ENCODE data around the gene FANCB.
A peak's percentile ranks its signal among the peaks of the same experiment; 100 is the strongest.

Gene FANCB

DNA sequence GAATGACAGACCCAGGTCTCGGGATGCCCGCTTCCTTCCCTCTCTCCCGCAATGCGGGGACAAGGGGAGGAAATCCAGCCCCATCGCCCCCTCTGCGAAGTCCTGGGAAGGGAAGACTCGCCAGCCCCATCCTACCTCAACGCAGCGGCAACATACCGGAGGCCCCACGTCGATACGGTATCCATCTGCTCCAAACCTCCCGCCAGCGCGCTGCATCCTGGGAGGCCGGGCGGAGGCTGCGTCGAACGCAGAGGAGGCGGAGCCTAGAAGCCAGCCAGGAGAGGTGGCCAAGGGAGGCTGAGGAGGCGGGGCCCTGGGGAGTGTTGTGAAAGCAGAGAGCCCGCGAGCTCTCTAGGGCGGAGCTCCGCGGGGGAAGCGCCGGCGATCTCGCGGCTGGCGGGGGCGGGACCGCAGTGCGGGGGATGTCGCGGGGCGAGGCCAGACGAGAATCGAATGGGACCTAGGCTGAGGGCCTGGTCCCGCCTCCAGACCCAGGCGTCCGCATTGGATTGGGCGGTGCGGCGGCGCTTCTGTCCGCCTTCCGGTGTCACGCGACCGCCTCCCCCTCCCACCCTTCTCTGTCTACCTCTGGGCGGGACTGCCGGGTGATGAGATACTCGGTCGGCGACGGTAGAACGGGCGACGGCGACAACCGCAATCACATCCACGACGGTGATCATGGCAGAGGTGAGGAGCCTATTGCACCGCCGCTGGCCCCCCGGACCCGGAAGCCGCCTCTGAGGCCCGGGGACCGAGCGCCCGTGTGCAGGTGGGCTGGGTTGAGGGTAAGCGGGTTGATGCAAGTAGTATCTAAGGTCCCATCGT lies at the start of gene FANCB, which contains the start of gene MOSPD2:
TSS of gene FANCB (minus strand) at position 219 of the 825 bp plus-strand sequence. CDS start 7,559 bp downstream, outside the sequence.
TSS of gene MOSPD2 (plus strand) at position 571 of the 825 bp plus-strand sequence. CDS start at position 679, 108 bp downstream.
- peak; percentile 95 for DNase-seq (ENCODE audit: low spot score)

DNA sequence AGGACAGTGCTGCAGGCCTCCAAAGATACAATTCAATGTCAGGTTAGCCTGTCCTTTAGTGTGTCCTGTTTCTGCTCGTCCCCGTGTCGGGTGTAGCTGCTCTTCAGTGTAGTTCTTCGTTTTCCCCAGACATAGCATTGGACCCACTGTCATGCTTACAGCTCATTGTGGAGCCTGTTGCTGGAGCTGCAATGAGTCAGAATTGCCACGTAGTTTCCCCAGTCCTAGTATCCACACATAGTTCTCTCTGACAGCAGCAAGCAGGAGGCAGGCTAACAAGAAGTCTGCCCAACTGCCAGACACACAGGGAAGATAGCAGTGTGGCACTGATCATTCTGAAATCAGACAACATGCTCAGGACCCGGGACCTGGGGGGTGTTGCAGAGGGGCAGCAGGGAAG lies 49.6 kb upstream of the FANCB start:
- DNase-seq (ENCODE audit: low spot score): peak; percentile 27

DNA sequence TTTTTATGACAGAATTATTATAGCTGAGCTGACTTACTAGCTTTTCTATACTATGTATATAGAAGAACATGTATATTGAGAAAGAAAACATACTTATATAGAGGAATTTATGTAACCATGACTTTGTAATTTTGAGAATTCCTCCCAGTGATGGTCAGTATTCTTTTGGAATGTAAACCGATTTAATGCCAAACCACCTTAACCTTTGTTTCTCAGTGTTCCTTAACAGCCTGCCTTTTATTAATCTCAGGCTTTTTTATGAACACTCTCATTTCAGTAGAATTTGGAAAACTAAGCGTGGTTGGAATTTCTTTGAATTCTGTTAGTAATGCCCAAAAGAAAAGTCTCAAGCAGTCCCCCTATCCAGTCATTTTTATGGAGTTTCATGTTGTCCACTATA lies 47.3 kb upstream of the FANCB start:
- no peak for DNase-seq (ENCODE audit: low spot score)

DNA sequence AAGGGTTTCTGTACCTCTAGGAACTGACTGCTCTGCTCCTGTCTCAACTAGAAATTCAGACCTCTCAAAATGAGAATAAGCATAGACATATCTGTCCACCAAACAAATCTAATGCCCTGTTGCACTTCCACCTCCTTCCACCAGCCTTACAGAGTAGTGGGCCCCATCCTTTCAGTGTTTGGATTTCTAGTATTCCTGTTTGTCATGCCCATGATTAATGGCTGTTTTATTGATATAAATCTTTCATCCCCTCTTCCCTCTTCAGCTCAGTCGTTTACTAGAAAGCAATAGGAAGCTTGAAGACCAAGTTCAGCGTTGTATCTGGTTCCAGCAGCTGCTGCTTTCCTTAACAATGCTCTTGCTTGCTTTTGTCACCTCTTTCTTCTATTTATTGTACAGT lies 46.5 kb upstream of the FANCB start:
- DNase-seq (ENCODE audit: low spot score): no peak

DNA sequence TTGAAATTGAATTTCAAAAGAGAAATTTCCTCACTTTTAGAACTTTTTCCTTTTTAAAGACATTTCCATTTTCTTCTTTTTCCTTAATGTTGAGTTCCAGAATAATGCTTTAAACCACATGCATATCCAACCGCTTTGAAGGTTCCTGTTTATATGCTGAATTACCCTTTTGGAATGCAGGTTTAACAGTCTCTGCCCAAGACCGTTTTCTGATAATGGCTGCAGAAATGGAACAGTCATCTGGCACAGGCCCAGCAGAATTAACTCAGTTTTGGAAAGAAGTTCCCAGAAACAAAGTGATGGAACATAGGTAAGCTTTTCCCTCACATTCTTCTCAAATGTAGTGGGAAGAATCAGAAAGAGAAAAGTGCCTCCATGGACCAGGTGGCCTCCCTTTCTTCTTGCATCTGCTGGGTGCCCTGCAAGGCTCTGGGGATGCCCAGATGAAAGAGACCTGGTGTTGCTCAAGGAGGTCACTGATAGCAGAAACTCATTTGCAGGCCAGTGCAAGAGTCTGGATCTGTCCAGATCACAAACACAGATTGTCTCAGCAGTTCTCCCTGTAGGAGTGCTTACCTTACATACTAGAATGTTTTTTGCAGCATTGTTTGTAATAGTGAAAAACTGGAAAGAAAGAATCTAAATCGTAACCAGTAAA lies 43.3 kb upstream of the FANCB start:
- DNase-seq (ENCODE audit: low spot score): no peak

DNA sequence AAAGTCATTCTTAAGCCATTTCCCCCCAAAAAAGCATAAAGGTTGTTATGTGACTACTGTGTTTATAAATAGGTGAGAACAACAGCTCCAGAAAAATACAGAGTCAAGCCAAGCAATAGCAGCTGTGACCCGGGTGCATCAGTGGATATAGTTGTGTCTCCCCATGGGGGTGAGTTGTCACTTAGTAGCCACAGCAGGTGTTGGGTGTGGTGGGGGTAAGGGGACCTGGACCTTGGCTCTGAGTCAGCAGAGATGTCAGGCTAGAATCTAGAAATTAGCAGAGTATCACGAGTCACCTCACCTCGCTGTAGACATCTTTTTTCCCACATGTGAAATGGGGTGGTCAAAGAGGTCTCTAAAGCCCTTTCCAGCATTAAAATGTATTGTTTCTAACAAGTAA lies 42.7 kb upstream of the FANCB start:
- no peak for DNase-seq (ENCODE audit: low spot score)

DNA sequence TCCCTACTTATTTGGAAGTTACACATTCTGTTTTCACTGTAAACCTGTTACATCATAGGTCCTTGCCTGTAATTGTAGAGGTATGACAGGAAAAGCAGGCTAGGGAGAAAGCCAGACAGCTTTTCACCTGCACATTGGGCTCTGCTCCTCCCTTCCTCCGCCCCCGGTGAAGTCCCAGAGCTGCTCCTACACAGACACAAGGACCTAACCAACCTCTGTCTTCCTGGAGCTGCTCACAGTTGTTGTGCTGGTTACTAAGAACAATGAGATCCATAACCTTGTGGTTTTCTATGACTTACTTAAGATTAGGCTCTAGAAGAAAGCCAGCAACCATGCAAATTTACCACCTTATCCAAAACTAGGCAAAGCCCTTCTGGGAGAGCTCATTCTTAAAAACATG lies 40.4 kb upstream of the FANCB start:
- no peak for DNase-seq (ENCODE audit: low spot score)

DNA sequence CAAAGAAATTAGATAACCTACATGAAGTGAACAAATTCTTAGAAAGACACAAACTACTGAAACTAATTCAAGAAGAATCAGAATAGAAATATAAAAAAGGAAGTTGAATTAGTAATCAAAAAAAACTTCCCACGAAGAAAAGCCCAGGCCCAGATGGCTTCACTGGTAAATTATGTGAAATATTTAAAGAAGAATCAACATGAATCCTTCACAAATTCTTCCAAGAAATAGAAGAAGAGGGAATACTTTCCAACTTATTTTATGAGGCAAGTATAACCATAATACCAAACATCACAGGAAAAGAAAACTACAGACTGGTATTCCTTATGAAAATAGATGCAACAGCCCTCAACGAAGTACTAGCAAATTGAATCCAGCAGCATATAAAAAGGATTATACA lies 31.0 kb upstream of the FANCB start:
- no peak for DNase-seq (ENCODE audit: low spot score)

DNA sequence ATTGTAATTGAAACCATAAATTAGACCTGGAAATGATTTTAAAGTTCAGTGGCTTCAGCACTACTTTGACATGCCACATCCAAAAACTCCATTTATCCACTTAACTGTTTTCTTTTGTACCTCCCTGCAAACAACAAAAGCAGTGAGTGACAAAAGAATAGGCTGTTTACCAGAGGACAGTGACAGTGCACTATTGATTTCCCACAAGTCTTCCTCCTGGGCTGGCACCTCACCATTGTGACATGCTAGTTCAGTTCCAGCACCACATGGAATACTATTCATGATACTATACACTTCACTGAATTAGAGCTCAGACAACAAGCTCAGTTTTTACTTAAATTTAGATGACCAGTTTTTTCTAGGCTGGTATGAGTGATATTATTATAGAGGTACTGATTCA lies 29.7 kb upstream of the FANCB start:
- DNase-seq (ENCODE audit: low spot score): peak; percentile 53

DNA sequence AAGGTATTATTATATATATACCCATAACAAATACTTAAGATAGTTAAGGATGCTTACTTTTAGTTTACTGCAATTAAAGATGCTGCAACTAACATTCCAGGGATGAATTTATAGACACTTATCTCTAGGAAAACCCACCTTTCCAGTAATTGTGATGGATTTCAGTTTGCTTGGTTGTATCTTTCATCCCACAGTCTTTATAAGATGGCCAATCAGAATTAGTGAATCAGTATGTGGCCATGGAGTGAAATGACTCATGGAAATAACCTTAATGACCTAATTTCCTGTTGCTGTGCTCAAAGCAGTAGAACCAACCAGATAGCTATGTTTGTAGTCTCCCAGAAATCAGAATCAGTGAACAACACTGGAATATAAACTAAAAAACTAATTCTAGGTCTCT lies 26.7 kb upstream of the FANCB start:
- no peak for DNase-seq (ENCODE audit: low spot score)

DNA sequence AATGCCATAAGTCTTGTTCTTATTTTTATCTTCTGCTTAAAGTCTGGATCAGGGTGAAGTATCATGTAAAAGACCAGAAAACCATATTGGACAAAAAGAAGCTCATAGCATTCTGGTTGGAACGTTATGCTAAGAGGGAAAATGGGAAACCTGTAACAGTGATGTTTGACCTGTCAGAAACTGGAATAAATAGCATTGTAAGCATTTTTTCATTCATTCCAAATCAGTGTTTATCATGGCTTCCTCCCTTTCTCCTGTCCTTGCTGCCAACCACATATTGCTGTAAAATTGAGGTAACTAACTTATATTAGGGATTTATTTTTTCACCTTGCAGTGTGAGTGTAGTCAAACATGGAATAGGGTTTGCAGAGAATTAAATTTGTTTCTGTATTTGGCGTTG lies 24.2 kb upstream of the FANCB start:
- DNase-seq (ENCODE audit: low spot score): no peak

DNA sequence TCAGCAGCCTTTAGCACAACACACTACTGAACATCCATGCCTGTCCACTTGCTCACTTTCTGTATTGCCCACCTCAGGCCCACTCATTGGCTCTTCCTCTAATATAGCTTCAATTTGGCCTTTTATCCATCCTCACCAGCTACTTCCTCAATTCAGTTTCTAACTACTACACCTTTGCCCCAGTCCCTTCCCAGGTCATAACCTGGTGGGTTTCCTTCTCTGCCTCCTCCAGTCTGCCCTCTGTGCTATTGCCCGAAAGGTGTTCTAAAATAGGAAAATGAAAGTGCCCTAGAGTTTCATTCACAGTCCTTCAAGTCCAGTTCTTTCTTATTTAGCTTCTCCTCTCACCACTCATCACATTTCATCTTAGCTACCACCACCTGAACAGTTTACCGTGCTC lies 23.4 kb upstream of the FANCB start:
- no peak for DNase-seq (ENCODE audit: low spot score)

DNA sequence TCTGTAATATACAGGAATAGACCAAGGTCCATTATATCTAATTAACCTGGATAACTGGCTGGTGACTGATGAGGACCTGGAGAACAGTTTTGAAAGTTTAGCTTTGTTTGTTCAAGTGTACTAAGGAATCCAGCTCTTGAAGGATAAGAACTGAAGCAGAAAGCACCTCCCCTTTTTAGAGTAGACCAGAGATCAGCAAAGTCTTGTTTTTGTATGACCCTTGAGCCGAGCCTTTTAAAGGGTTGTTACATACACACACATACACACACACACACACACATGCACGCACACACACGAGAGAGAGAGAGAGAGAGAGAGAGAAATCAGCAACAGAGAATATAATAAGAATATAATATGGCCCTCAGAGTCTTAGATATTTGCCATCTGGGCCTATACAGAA lies 13.4 kb upstream of the FANCB start:
- DNase-seq (ENCODE audit: low spot score): no peak

DNA sequence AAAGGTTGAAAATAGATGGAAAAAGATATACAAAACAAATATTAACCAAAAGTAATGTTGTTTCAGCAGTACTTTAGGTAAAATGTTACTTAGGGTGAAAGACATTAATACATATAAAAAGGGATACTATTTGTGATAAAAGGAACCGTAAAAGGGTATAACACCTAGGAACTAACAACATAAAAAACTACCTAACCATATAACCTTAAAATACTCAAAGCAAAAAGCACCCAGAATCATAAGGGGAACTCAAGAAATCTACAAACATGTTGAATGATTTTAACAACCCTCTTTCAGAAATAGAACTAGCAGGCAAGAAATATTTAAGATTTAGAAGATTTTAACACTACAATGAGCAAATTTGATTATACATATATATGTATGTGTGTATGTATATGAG lies 11.8 kb upstream of the FANCB start:
- DNase-seq (ENCODE audit: low spot score): no peak

DNA sequence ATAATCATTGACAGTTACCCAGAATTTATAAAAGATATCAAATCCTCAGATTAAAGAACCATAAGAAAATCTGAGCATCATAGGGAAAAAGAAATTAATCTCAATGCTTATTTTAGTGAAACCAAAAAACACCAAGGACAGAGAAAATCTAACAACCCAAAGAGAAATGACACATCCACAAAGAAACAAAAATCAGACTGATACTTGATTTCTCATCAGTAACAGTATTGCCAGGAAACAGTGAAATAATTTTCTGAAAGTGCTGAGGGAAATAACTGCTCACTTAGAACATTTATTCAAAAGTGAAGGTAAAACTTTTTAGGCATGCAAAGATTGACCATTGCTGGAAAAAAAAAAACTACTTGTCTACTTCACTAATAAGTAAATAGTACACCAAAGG lies 11.0 kb upstream of the FANCB start:
- no peak for DNase-seq (ENCODE audit: low spot score)

DNA sequence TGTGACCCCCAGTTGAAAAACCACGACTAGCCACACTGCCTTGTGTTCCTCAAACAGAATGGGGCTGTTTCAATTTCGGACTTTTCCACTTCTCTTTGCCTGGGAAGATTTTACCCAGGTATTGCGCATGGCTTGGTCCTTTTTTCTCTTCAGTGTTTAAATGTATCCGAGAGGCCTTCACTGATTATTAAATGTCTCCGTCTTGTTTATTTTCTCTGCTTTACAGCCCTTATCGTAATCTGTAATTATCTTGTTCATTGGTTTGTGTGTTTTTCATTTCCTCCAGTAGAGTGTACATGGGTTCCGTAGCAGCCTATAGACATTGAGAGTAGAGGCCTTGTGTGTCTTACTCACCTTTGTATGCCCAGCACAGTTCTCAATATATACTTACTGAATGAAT lies 2.8 kb upstream of the FANCB start:
- no peak for DNase-seq (ENCODE audit: low spot score)

DNA sequence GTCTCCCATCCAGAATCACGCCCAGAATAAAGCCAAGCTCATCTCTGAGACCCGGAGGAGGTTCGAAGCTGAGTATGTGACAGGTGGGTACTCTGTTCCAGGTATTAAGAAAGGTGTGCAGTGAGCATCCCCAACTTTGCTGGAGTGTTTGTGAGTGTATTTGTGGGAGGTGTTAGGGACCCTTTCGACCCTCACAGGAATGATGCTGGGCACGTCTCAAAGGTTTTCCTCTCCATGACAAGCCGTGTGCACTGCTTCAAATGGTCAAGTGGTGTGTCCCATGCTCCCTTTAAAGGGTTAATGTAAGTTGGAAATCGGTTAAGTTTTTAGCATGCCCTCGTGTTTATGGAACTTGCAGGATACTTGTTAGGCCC lies 794 bp upstream of the FANCB start:
- DNase-seq (ENCODE audit: low spot score): no peak

DNA sequence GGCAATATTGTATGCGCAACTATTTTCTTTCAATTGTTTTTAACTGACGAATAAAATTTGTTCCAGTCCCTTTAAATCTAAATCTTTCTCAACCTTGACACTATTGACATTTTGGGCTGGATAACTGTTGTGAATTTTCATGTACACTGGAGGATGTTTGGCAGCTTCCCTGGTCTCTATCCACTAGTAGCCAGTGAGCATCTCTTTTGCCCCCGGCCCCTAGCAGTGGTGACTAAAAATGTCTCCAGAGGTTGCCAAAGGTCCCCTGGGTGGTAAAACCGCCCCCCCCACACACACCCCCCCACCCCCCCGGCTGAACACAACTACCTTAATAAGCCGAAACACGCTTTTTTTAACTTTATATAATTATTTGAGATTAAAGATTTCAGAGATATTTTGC lies 514 bp downstream of the FANCB start:
- DNase-seq (ENCODE audit: low spot score): no peak

DNA sequence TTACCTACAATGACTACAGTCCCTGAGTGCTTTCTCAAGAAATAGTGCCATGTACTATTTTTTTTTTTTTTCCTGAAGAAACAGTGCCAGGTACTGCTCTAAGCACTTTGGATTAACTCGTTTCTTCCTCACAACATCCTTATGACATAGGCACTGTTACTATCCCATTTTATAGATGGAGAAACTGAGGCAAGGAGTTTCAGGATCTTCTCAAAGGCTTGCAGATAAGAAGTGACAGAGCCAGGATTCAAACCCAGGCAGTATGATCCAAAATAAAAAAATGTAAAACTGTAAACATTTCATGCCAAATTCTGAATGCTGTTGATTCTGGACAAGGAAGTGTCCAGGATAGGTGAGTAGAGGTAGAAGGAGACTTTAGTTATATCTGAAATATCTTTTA lies 1.1 kb downstream of the FANCB start:
- no peak for DNase-seq (ENCODE audit: low spot score)

DNA sequence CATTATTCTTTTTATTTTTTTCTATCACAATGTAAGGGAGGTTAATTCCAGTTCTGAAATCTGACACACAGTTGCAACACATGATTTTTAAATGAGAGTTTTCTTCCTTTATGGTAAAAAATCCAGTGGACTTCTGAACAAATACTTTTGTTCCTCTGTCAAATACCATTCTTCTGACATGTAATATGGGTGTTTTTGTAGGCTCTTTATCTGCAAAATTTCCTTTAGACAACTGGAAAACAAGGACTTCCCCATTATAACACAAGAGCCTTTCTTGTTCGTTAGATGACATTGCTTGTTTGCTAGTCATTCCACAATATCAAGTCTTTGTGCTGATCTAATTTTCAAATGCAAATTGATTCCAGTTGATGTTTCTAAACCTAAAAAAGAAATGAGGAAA lies 7.7 kb downstream of the FANCB start:
- peak; percentile 36 for DNase-seq (ENCODE audit: low spot score)

DNA sequence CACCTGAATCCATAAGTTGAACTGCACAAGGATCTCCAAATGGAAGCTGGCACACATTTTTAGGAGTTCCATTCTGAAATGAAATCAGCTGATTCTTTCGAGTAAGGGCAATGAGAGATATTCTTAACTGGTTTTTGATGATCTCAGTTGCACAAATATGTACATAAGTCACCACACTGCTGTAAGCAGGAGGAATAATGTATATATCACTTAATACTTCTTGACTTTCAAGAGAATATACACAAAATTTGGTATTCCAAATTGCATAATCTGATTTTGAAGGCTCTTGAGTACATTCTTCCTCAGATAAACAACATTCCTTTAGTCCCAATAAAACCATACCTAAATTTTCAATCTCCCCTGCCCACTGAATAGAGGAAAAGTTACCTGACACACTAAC lies 8.2 kb downstream of the FANCB start:
- DNase-seq (ENCODE audit: low spot score): no peak

DNA sequence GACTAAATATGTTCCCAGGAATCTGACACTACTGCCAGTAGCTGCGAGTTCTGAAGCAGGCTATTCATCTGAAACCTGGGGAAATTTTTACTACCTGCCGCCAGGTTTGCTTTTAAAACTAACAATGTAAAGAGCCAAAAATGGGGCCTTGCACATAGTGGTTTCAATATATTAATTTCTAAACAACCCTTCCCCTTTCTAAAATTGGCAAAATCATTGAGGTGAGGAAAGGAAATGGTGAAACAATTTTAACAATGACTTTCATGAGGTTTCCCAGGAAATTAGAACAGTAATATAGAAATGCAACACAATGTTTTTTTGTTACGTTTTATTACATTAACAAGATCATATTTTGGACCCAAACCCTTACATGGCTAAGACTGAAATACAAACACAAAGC lies 21.3 kb downstream of the FANCB start:
- no peak for DNase-seq (ENCODE audit: low spot score)

DNA sequence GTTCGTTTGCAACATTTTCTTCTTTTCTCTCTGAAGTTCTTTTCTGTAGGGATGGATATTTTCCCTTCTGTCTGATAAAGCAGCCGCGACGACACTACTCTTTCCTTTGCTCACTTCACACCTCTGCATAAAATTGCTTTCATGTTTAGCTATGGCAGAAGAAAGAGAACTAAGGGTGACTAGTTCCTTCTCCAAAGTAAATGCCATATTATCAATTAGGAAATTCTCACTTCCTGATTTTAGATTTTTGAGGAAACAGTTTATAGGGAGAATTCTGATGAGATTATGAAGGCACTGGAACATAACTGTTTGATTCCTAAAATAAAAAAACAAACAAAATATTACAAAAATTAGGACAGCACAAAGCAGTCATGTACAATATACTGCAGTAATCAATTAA lies 29.2 kb downstream of the FANCB start:
- no peak for DNase-seq (ENCODE audit: low spot score)

DNA sequence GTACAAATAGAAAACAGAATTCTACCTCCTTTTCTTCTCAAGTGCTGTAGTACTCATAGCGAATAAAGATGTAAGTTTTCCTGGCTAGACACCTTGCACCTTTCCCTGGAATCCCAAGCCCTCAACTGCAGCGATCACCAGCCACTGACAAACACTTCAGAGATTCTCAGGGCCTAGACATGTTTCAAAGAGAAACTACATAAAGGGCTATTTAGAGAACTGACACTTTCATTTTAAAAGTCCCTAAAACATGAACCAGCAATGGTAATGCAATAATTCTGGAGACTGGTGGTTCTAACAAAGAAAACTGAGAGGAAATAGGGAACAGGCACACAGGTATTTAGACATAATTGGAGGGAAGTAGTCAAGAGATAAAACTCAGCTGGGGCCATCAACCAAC lies 35.7 kb downstream of the FANCB start:
- no peak for DNase-seq (ENCODE audit: low spot score)

All from Ammon's horn (tissue), 1 donor.